ENCODE results near the gene FNDC3B.

DNA sequence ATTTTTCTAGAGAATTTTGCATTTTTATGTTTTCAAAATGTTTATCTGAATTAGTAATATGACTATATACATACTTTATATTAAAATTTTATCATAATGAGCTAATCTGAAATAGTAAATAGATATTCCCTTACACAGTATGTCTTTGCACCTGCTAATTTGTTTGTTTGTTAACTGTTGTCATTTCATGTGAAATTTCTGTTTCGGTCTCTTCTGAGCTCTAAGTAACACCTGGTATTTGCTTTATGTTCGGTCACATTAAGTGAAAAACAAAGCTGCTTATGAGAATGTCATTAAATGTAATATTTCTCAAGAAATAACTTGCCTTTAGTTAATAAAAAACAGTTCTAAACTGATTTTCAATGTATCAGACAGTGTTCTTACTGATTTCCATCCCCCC, 61.1 kb downstream of the FNDC3B start:
- TF ChIP-seq, protein P1, sequence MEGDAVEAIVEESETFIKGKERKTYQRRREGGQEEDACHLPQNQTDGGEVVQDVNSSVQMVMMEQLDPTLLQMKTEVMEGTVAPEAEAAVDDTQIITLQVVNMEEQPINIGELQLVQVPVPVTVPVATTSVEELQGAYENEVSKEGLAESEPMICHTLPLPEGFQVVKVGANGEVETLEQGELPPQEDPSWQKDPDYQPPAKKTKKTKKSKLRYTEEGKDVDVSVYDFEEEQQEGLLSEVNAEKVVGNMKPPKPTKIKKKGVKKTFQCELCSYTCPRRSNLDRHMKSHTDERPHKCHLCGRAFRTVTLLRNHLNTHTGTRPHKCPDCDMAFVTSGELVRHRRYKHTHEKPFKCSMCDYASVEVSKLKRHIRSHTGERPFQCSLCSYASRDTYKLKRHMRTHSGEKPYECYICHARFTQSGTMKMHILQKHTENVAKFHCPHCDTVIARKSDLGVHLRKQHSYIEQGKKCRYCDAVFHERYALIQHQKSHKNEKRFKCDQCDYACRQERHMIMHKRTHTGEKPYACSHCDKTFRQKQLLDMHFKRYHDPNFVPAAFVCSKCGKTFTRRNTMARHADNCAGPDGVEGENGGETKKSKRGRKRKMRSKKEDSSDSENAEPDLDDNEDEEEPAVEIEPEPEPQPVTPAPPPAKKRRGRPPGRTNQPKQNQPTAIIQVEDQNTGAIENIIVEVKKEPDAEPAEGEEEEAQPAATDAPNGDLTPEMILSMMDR (IDR thresholded peaks at IDR 0.05; ENCODE audit: low read depth, low read length) = no peak
- no peak for TF ChIP-seq EZH2phosphoT487 (IDR thresholded peaks at IDR 0.05; ENCODE audit: low read depth)

All from OCI-LY3 (cell line).